NCI-H2081 (cell line): Measurements from ENCODE around the gene PRRC2A.

Experiments
- DNase-seq, 2 experiments: peaks; one replicate each; lab custom pipeline; 2025; lab: John Stamatoyannopoulos, UW

PRRC2A gene

GRCh38 chr6:31624070-31624469, 3.6 kb downstream of the PRRC2A start:
- no peak for DNase-seq

GRCh38 chr6:31626952-31627351, 6.4 kb downstream of the PRRC2A start:
- no peak for DNase-seq

GRCh38 chr6:31627690-31628287, 7.3 kb downstream of the PRRC2A start:
- no peak for DNase-seq

GRCh38 chr6:31629014-31629413, 8.5 kb downstream of the PRRC2A start:
- no peak for DNase-seq

- no peak for DNase-seq
Observed at GRCh38 chr6:31630177-31630934, 9.8 kb downstream of the PRRC2A start.

- no peak for DNase-seq
Observed at GRCh38 chr6:31631209-31631608, 10.7 kb downstream of the PRRC2A start.

- no peak for DNase-seq
Observed at GRCh38 chr6:31631681-31632278, 11.3 kb downstream of the PRRC2A start.

GRCh38 chr6:31632279-31632946, 11.9 kb downstream of the PRRC2A start:
- no peak for DNase-seq

GRCh38 chr6:31633447-31633846, 12.9 kb downstream of the PRRC2A start:
- DNase-seq: no peak

- DNase-seq: no peak
Observed at GRCh38 chr6:31634131-31634530, 13.6 kb downstream of the PRRC2A start.

GRCh38 chr6:31634969-31635575, 14.6 kb downstream of the PRRC2A start:
- no peak for DNase-seq

GRCh38 chr6:31636698-31637596, 16.4 kb downstream of the PRRC2A start:
- no peak for DNase-seq

GRCh38 chr6:31639043-31639442, 18.5 kb downstream of the PRRC2A start:
- no peak for DNase-seq

GRCh38 chr6:31639449-31639861, 18.9 kb downstream of the PRRC2A start:
- DNase-seq: no peak

GRCh38 chr6:31640612-31641011, 20.1 kb downstream of the PRRC2A start:
- DNase-seq: no peak

- DNase-seq: no peak
Observed at GRCh38 chr6:31641370-31641769, 20.9 kb downstream of the PRRC2A start.

GRCh38 chr6:31642798-31643570, 22.5 kb downstream of the PRRC2A start:
- DNase-seq: no peak

GRCh38 chr6:31643818-31644454, 23.4 kb downstream of the PRRC2A start:
- no peak for DNase-seq

- DNase-seq: no peak
Observed at GRCh38 chr6:31645325-31645724, 24.8 kb downstream of the PRRC2A start.

GRCh38 chr6:31651602-31652191, 31.2 kb downstream of the PRRC2A start:
- peak; percentile 31 to 65 for DNase-seq
